ENCODE measurements around the gene CLMN. TPM values are rescaled to one million over a fixed set of nuclear protein-coding genes. Genes with fewer than 3 reads are reported as not detected.

The CLMN gene
- total and polyA plus RNA-seq, 8 donors, result 5.3 to 42.9 (median 20.1) TPM

DNA sequence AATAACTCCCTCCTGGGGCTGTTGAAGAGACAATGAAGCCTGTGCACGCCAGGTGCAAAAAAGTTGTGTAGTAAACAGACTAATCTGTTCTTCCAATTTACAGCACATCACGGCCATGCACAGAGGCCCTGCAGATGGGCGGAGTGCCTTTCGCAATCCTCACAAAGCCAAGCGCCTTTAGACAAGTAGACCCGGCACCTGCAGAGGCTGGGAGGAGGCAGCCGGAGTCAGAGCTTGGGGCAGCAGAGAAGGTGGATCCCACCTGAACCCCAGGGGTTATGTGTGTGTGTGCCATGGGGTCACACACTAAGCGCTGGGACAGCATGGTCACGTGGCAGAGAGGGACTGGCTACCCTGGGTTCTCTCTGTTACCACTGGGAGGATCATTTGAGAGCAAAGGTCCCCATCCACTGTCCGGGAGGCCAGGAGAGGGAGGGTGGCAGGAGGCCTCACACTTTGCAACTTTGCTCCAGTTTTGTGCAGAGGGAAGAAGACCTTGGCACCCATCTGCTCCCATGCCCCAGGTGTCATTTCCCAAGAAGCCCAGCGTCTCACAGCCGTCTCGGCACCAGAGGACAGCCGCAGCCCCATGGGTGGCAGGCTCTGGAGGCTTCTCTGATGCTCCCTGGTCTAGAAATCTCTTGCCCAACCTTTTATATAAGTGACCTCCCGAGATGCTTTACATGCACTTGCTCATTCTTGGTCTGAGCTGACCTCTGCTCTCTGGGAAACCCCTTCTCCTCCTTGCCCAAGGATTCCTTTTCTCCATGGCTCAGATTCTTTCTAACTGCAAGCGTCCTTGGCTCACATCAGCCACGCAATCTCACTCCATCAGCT is 82.4 kb downstream of the CLMN start:
- intact Hi-C loops (cut with DNase I; ENCODE audit: low total_unique reads), result no loop called here
- Histone ChIP-seq H3K27me3 (no peaks in the 10 kb centered on the region), H3K9me3 (no peaks in the 10 kb centered on the region), H3K27ac (peak overlapping the region in 1 of 5 donors; percentile 22), H3K4me1 (peaks cover 1 to 12% (median 4%) of the 10 kb centered on the region in 4 donors), H3K4me3 (no peak overlapping the region), H3K36me3 (no peaks in the 10 kb centered on the region)
- TF ChIP-seq, protein P1, sequence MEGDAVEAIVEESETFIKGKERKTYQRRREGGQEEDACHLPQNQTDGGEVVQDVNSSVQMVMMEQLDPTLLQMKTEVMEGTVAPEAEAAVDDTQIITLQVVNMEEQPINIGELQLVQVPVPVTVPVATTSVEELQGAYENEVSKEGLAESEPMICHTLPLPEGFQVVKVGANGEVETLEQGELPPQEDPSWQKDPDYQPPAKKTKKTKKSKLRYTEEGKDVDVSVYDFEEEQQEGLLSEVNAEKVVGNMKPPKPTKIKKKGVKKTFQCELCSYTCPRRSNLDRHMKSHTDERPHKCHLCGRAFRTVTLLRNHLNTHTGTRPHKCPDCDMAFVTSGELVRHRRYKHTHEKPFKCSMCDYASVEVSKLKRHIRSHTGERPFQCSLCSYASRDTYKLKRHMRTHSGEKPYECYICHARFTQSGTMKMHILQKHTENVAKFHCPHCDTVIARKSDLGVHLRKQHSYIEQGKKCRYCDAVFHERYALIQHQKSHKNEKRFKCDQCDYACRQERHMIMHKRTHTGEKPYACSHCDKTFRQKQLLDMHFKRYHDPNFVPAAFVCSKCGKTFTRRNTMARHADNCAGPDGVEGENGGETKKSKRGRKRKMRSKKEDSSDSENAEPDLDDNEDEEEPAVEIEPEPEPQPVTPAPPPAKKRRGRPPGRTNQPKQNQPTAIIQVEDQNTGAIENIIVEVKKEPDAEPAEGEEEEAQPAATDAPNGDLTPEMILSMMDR (IDR thresholded peaks at IDR 0.05), result no peak
- TF ChIP-seq POLR2A (IDR thresholded peaks at IDR 0.05), result no peak
- TF ChIP-seq POLR2AphosphoS5 (IDR thresholded peaks at IDR 0.05), result no peak
- TF ChIP-seq EP300 (IDR thresholded peaks at IDR 0.05), result no peak
- no peak for DNase-seq
- 84 to 88% (median 86%) methylated on average over 16 to 17 of the region's 17 CpGs for WGBS, 5 donors

DNA sequence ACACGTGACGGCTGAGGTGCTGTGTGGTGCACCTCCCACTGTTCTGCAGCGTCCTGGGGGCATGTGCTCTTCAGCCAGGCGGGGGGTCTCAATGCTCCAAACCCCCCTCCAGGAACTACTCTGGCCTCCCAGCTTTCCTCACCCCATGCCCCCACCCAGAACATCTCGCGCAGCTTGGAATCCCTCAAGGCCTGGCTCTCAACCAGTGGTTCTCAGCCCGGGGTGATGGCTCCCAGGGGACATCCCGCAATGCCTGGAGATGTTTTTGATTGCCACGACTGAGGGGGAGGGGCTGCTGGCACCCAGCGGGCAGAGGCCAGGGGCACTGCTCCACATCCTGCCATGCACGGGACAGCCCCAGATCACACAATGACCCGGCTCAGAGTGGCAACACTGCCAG is 83.5 kb downstream of the CLMN start:
- Histone ChIP-seq H3K27ac (no peak overlapping the region), H3K36me3 (no peaks in the 10 kb centered on the region), H3K4me1 (peaks cover 9 to 15% (median 11%) of the 10 kb centered on the region in 4 donors), H3K27me3 (no peaks in the 10 kb centered on the region), H3K4me3 (no peak overlapping the region), H3K9me3 (no peaks in the 10 kb centered on the region)
- TF ChIP-seq POLR2AphosphoS5 (IDR thresholded peaks at IDR 0.05), result no peak
- TF ChIP-seq POLR2A (IDR thresholded peaks at IDR 0.05), result no peak
- intact Hi-C loops (cut with DNase I; ENCODE audit: low total_unique reads), result no loop called here
- 75 to 90% (median 83%) methylated on average over 11 to 12 of the region's 12 CpGs for WGBS, 5 donors
- no peak for DNase-seq

DNA sequence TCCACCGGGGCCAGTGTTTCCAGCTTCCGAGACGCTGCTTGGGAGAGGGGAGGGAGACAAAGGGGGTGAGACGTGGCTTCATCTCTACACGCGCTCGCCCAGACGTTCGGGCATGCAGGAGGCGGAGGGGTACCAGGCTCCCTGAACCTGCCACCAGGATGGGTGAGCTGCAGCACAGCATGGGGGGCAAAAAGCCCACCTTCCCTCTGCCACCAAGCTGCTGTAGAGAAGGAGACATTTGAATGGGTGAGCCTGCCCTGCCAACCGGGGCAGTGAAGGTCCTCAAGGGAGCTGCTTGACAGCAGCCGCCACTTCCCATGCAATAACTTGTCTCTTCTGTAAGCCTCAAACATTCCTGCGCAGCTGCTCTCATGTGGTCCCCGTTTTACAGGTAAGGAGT is 83.9 kb downstream of the CLMN start:
- no peaks in the 10 kb centered on the region for H3K9me3 ChIP-seq

DNA sequence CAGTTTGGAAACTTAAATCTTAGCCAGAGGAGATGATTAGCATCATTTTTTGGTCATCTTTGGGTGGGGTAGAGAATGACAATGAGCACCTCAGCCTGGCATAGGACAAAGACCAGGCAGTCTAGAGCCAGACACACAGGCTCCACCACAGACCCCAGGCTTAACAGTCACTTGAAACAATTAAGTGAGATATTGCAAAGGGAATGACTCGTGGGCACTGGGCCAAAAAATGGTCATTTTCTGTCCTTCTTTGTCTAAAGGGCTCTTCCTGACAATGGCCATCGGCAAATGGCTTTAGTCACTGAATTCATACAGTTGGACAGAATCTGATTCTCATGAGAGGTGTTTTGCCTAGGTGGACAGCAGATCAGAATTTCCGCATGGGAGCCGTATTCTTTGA is 84.4 kb downstream of the CLMN start:
- Histone ChIP-seq H3K36me3 (no peaks in the 10 kb centered on the region), H3K4me3 (no peak overlapping the region), H3K27ac (no peak overlapping the region), H3K9me3 (no peaks in the 10 kb centered on the region), H3K27me3 (no peaks in the 10 kb centered on the region), H3K4me1 (peaks cover 9 to 13% (median 11%) of the 10 kb centered on the region in 4 donors)
- intact Hi-C loops (cut with DNase I; ENCODE audit: low total_unique reads), result no loop called here
- no peak for DNase-seq
- TF ChIP-seq EP300 (IDR thresholded peaks at IDR 0.05) (no peak), POLR2A (IDR thresholded peaks at IDR 0.05) (no peak), POLR2AphosphoS5 (IDR thresholded peaks at IDR 0.05) (no peak)
- TF ChIP-seq, protein P1 (IDR thresholded peaks at IDR 0.05), result no peak
- 82 to 95% (median 94%) methylated on average over 4 of the region's 4 CpGs for WGBS, 5 donors

More for the DNA sequence above, 83.9 kb downstream of the CLMN start:
- no peaks in the 10 kb centered on the region for H3K27me3 ChIP-seq
- no peaks in the 10 kb centered on the region for H3K36me3 ChIP-seq
- DNase-seq, result no peak
- TF ChIP-seq EP300 (IDR thresholded peaks at IDR 0.05) (no peak), POLR2A (IDR thresholded peaks at IDR 0.05) (no peak), POLR2AphosphoS5 (IDR thresholded peaks at IDR 0.05) (no peak)
- TF ChIP-seq, protein P1 (IDR thresholded peaks at IDR 0.05), result no peak
- no peak overlapping the region for H3K4me3 ChIP-seq
- intact Hi-C loops (cut with DNase I; ENCODE audit: low total_unique reads), result no loop called here
- H3K27ac ChIP-seq, result no peak overlapping the region
- WGBS, 5 donors, result 94 to 97% (median 97%) methylated on average over 11 to 14 of the region's 14 CpGs
- peaks cover 9 to 13% (median 11%) of the 10 kb centered on the region in 4 donors for H3K4me1 ChIP-seq

DNA sequence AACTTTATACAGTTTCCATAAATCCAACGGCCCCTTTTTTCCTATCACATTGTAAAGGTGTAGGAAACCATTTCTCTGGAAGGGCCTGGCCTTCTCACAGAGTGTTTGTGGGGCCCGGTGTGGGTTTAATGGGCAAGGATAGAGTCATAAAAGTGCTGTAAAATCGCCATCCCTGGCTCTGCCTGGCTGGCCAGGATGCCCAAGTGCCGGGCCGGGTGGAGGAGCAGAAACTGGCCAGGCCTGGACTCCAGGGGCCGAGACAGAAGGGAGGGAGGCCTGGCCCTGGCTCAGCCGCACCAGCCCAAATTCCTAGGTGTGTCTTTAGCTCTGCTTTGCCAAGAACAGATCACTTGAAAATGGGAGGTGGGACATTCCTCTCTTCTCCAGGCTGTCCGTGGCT is 85.3 kb downstream of the CLMN start:
- WGBS, 5 donors, result 80 to 86% (median 82%) methylated on average over 8 of the region's 8 CpGs
- H3K4me1 ChIP-seq, result peaks cover 9 to 13% (median 11%) of the 10 kb centered on the region in 4 donors
- H3K27me3 ChIP-seq, result no peaks in the 10 kb centered on the region
- intact Hi-C loops (cut with DNase I; ENCODE audit: low total_unique reads), result no loop called here
- H3K4me3 ChIP-seq, result no peak overlapping the region
- TF ChIP-seq, protein P1 (IDR thresholded peaks at IDR 0.05), result no peak
- TF ChIP-seq POLR2AphosphoS5 (IDR thresholded peaks at IDR 0.05) (no peak), EP300 (IDR thresholded peaks at IDR 0.05) (no peak), POLR2A (IDR thresholded peaks at IDR 0.05) (no peak)
- H3K27ac ChIP-seq, result peak overlapping the region in 2 of 5 donors; percentile 2 to 6
- no peaks in the 10 kb centered on the region for H3K36me3 ChIP-seq
- H3K9me3 ChIP-seq, result no peaks in the 10 kb centered on the region
- DNase-seq, result no peak
